A673 (cell line): ENCODE measurements around the gene PARP14. TPM values are rescaled to one million over a fixed set of nuclear protein-coding genes. Genes with fewer than 3 reads are reported as not detected.

Experiments
- BruUV-seq: library from RNA; stranded (reverse); fragments of 400-500 nt; replicated peaks from 2 replicates; lab custom pipeline; 2021; lab: Mats Ljungman, UMichigan
- CTCF ChIA-PET: fragments of 300-600 bp; sonication (Branson Sonifier 250); formaldehyde crosslinking; loops from one replicate; lab custom pipeline; 2022; ENCODE audit warnings: antibody characterized with exemption; lab: Charles Lee
- POLR2A ChIA-PET: fragments of 300-600 bp; sonication (Branson Sonifier 250); formaldehyde crosslinking; loops from one replicate; lab custom pipeline; 2022; ENCODE audit warnings: antibody characterized with exemption; ENCODE audit not compliant: low non-redundant PET; lab: Charles Lee
- DNase-seq: peaks from one replicate; pipeline ENCODE4 v3.0.0-alpha.2; 2015; ENCODE audit warnings: low spot score
- H3K27ac ChIP-seq: fragments of 200-600 bp; sonication (generic); 2 replicates; pipeline ENCODE4 v1.5.1; 2016; ENCODE audit warnings: mixed run types, low read depth, mild to moderate bottlenecking, mixed read lengths, antibody characterized with exemption, low read length; ENCODE audit not compliant: poor library complexity, severe bottlenecking
- H3K27me3 ChIP-seq: fragments of 200-600 bp; sonication (generic); replicated peaks from 2 replicates; pipeline ENCODE4 v1.6.1; 2017; ENCODE audit warnings: mixed run types, low read depth, mild to moderate bottlenecking, mixed read lengths, antibody characterized with exemption, low read length; ENCODE audit not compliant: insufficient read depth, poor library complexity
- H3K36me3 ChIP-seq: fragments of 200-600 bp; sonication (generic); 2 replicates; pipeline ENCODE4 v1.6.1; 2016; ENCODE audit warnings: mixed run types, mild to moderate bottlenecking, mixed read lengths, antibody characterized with exemption, low read length; ENCODE audit not compliant: insufficient read depth, poor library complexity, severe bottlenecking
- H3K4me1 ChIP-seq: fragments of 200-600 bp; sonication (generic); 2 replicates; pipeline ENCODE4 v1.6.1; 2017; ENCODE audit warnings: mixed run types, mild to moderate bottlenecking, mixed read lengths, antibody characterized with exemption, low read length; ENCODE audit not compliant: insufficient read depth, poor library complexity, severe bottlenecking
- H3K4me3 ChIP-seq: fragments of 200-600 bp; sonication (generic); 2 replicates; pipeline ENCODE4 v1.5.1; 2016; ENCODE audit warnings: low read depth, mixed run types, mild to moderate bottlenecking, mixed read lengths, low read length; ENCODE audit not compliant: poor library complexity, severe bottlenecking
- H3K9me3 ChIP-seq: fragments of 200-600 bp; sonication (generic); 2 replicates; pipeline ENCODE4 v1.6.1; 2016; ENCODE audit warnings: mixed run types, low read depth, mild to moderate bottlenecking, mixed read lengths, antibody characterized with exemption, low read length; ENCODE audit not compliant: poor library complexity, severe bottlenecking
- EZH2 ChIP-seq: fragments of 200-600 bp; sonication (generic); IDR thresholded peaks from 2 replicates; pipeline ENCODE4 v1.6.1; 2017; ENCODE audit warnings: borderline replicate concordance, low read depth, mild to moderate bottlenecking, mixed read lengths, antibody characterized with exemption, low read length; ENCODE audit not compliant: poor library complexity, severe bottlenecking
- intact Hi-C: fragments of 100-400 bp; cut with micrococcal nuclease; formaldehyde crosslinking; loops from one replicate; pipeline ENCODE4 v1.10.0; 2022; ENCODE audit not compliant: unreplicated experiment
- total RNA-seq: library from RNA; stranded (reverse); gene quantifications from 2 replicates; pipeline ENCODE4 v1.2.3, GENCODE V29; 2021
- TF ChIP-seq, protein P1 (sequence below): fragments of 300-800, 200-600 bp; sonication (generic); conservative IDR thresholded peaks from 2 replicates; pipeline ENCODE4 v1.5.1; 2017; ENCODE audit warnings: low read depth, mild to moderate bottlenecking, antibody characterized with exemption, low read length, moderate library complexity, mixed read lengths

The PARP14 gene
- total RNA-seq, 1 experiment from 2014 or later = 22.8 TPM

GRCh38 chr3:122770521-122771202 lies 90.0 kb downstream of the PARP14 start:
- TF ChIP-seq EZH2 = no peak
- TF ChIP-seq, protein P1, sequence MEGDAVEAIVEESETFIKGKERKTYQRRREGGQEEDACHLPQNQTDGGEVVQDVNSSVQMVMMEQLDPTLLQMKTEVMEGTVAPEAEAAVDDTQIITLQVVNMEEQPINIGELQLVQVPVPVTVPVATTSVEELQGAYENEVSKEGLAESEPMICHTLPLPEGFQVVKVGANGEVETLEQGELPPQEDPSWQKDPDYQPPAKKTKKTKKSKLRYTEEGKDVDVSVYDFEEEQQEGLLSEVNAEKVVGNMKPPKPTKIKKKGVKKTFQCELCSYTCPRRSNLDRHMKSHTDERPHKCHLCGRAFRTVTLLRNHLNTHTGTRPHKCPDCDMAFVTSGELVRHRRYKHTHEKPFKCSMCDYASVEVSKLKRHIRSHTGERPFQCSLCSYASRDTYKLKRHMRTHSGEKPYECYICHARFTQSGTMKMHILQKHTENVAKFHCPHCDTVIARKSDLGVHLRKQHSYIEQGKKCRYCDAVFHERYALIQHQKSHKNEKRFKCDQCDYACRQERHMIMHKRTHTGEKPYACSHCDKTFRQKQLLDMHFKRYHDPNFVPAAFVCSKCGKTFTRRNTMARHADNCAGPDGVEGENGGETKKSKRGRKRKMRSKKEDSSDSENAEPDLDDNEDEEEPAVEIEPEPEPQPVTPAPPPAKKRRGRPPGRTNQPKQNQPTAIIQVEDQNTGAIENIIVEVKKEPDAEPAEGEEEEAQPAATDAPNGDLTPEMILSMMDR = no peak
- H3K27ac ChIP-seq = no peak overlapping the region
- H3K36me3 ChIP-seq = no peaks in the 10 kb centered on the region
- H3K4me3 ChIP-seq = no peak overlapping the region
- intact Hi-C loops = no loop called here
- no peaks in the 10 kb centered on the region for H3K4me1 ChIP-seq
- no peak for DNase-seq
- CTCF ChIA-PET = no interaction called here
- H3K9me3 ChIP-seq = no peaks in the 10 kb centered on the region
- no TSS peak for BruUV-seq
- no peaks in the 10 kb centered on the region for H3K27me3 ChIP-seq
- POLR2A ChIA-PET = interaction anchor here (0.6 kb wide), 1 partner anchor 10 kb away, joined by 3 read pairs; no protein-coding TSS in a partner anchor

GRCh38 chr3:122772827-122773226 lies 92.2 kb downstream of the PARP14 start:
- ChIA-PET POLR2A (no interaction called here), CTCF (no interaction called here)
- no peaks in the 10 kb centered on the region for H3K4me1 ChIP-seq
- no peaks in the 10 kb centered on the region for H3K9me3 ChIP-seq
- no peak overlapping the region for H3K4me3 ChIP-seq
- BruUV-seq = no TSS peak
- H3K27me3 ChIP-seq = no peaks in the 10 kb centered on the region
- TF ChIP-seq, protein P1 = no peak
- TF ChIP-seq EZH2 = no peak
- H3K27ac ChIP-seq = no peak overlapping the region
- no peaks in the 10 kb centered on the region for H3K36me3 ChIP-seq
- DNase-seq = no peak
- intact Hi-C loops = no loop called here

- no TSS peak for BruUV-seq
- H3K27me3 ChIP-seq = no peaks in the 10 kb centered on the region
- H3K4me1 ChIP-seq = no peaks in the 10 kb centered on the region
- H3K4me3 ChIP-seq = no peak overlapping the region
- ChIA-PET POLR2A (no interaction called here), CTCF (no interaction called here)
- no peaks in the 10 kb centered on the region for H3K9me3 ChIP-seq
- intact Hi-C loops = no loop called here
- TF ChIP-seq EZH2 = no peak
- TF ChIP-seq, protein P1 = no peak
- DNase-seq = no peak
- H3K27ac ChIP-seq = no peak overlapping the region
- H3K36me3 ChIP-seq = no peaks in the 10 kb centered on the region
These were observed 93.4 kb downstream of the PARP14 start for GRCh38 chr3:122773944-122774509.
